ENCODE results near the gene OR7G3. TPM values are rescaled to one million over a fixed set of nuclear protein-coding genes. Genes with fewer than 3 reads are reported as not detected.

The OR7G3 gene
- total and polyA plus RNA-seq, 4 experiments from 2014 or later = not detected

- no peak within 1 kb of the TSS for H3K4me3 ChIP-seq (ENCODE audit: low read length in 2 of 2)
- Mint-ChIP-seq H3K9me3 (peaks cover 0 to 2% (median 0%) of the 10 kb centered on the region in 8 donors), H3K27ac (peak within 1 kb of the TSS in 2 of 7 donors; percentile 30 to 55), H3K36me3 (no peaks in the 10 kb centered on the region), H3K4me1 (peaks cover 0 to 1% (median 0%) of the 10 kb centered on the region in 4 donors), H3K27me3 (peaks cover 10 to 14% of the 10 kb centered on the region in 2 donors), H3K4me3 (no peak within 1 kb of the TSS)
- DNase-seq = no peak
- H3K27ac ChIP-seq (ENCODE audit: low read depth, low read length) = no peak within 1 kb of the TSS
- H3K36me3 ChIP-seq (ENCODE audit: insufficient read depth, low read length) = no peaks in the 10 kb centered on the region
- H3K9me3 ChIP-seq (ENCODE audit: control insufficient read depth in 1 of 2, low read length in 2 of 2) = no peaks in the 10 kb centered on the region
- H3K4me1 ChIP-seq (ENCODE audit: insufficient read depth, low read length) = no peaks in the 10 kb centered on the region
- ChIA-PET CTCF (ENCODE audit: partially characterized antibody) (no interaction called here), POLR2A (ENCODE audit: partially characterized antibody) (no interaction called here)
- H3K27me3 ChIP-seq (ENCODE audit: insufficient read depth, low read length) = no peaks in the 10 kb centered on the region
- intact Hi-C loops (cut with micrococcal nuclease) = no loop called here
Observed at GRCh38 chr19:9115307-9115813, 11.4 kb downstream of the OR7G3 start, which contains the start of gene OR7G1. Gene OR7G1, minus strand, starts transcription at chr19:9115763. Its CDS starts 0 bp downstream, at chr19:9115763.

DNA sequence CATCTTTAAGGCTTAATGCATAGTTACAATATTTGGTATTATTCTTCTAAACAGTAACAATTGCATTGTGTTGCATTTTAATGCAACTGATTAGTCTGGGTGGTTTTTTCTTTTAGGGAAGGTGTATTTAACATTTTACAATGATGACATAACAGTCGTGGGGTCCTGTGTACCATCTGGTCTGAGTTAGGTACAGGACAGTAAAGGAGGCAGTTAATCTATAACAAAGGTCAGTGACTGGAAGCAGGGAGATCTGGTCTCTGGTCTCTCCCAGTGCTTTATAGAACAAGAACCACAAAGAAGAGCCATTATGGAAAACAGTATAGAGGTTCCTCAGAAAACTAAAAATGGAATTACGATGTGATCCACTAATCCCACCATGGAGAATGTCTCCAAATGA, 16.8 kb downstream of the OR7G3 start:
- Mint-ChIP-seq H3K36me3 (no peaks in the 10 kb centered on the region), H3K4me1 (peaks cover 0 to 4% (median 0%) of the 10 kb centered on the region in 4 donors), H3K27me3 (peaks cover 9 to 16% of the 10 kb centered on the region in 2 donors), H3K27ac (no peak overlapping the region), H3K9me3 (peaks cover 0 to 2% (median 0%) of the 10 kb centered on the region in 8 donors), H3K4me3 (no peak overlapping the region)
- Histone ChIP-seq H3K9me3 (ENCODE audit: control insufficient read depth in 1 of 2, low read length in 2 of 2) (no peaks in the 10 kb centered on the region), H3K36me3 (ENCODE audit: insufficient read depth, low read length) (no peaks in the 10 kb centered on the region), H3K27me3 (ENCODE audit: insufficient read depth, low read length) (no peaks in the 10 kb centered on the region), H3K4me1 (ENCODE audit: insufficient read depth, low read length) (no peaks in the 10 kb centered on the region), H3K27ac (ENCODE audit: low read depth, low read length) (no peak overlapping the region), H3K4me3 (ENCODE audit: low read length in 2 of 2) (no peak overlapping the region)
- intact Hi-C loops (cut with micrococcal nuclease) = no loop called here
- ChIA-PET CTCF (ENCODE audit: partially characterized antibody) (no interaction called here), POLR2A (ENCODE audit: partially characterized antibody) (no interaction called here)
- no peak for DNase-seq

GRCh38 chr19:9107375-9107774, 19.4 kb downstream of the OR7G3 start, which contains the start of gene OR7G2:
Gene OR7G2, minus strand, starts transcription at chr19:9107475. Its CDS starts 4,232 bp downstream, at chr19:9103243.
- H3K9me3 Mint-ChIP-seq = no peaks in the 10 kb centered on the region
- peaks cover 8 to 17% of the 10 kb centered on the region in 2 donors for H3K27me3 Mint-ChIP-seq
- H3K4me3 Mint-ChIP-seq = no peak within 1 kb of the TSS
- Histone ChIP-seq H3K27ac (ENCODE audit: low read depth, low read length) (no peak within 1 kb of the TSS), H3K4me1 (ENCODE audit: insufficient read depth, low read length) (no peaks in the 10 kb centered on the region), H3K36me3 (ENCODE audit: insufficient read depth, low read length) (no peaks in the 10 kb centered on the region), H3K27me3 (ENCODE audit: insufficient read depth, low read length) (no peaks in the 10 kb centered on the region), H3K9me3 (ENCODE audit: control insufficient read depth in 1 of 2, low read length in 2 of 2) (no peaks in the 10 kb centered on the region), H3K4me3 (ENCODE audit: low read length in 2 of 2) (no peak within 1 kb of the TSS)
- intact Hi-C loops (cut with micrococcal nuclease) = no loop called here
- ChIA-PET POLR2A (ENCODE audit: partially characterized antibody) (no interaction called here), CTCF (ENCODE audit: partially characterized antibody) (no interaction called here)
- H3K27ac Mint-ChIP-seq = no peak within 1 kb of the TSS
- no peak for DNase-seq
- no peaks in the 10 kb centered on the region for H3K36me3 Mint-ChIP-seq
- H3K4me1 Mint-ChIP-seq = peaks cover 0 to 4% (median 0%) of the 10 kb centered on the region in 4 donors

GRCh38 chr19:9086761-9087160, 40.0 kb downstream of the OR7G3 start, which contains the start of gene OR1M1:
Gene OR1M1, plus strand, starts transcription at chr19:9087061. Its CDS starts 6,184 bp downstream, at chr19:9093245.
- Mint-ChIP-seq H3K4me1 (no peaks in the 10 kb centered on the region), H3K36me3 (no peaks in the 10 kb centered on the region), H3K27ac (peak within 1 kb of the TSS in 1 of 7 donors; percentile 29), H3K4me3 (no peak within 1 kb of the TSS), H3K9me3 (no peaks in the 10 kb centered on the region), H3K27me3 (peaks cover 9 to 25% of the 10 kb centered on the region in 2 donors)
- H3K27me3 ChIP-seq (ENCODE audit: insufficient read depth, low read length) = no peaks in the 10 kb centered on the region
- no peaks in the 10 kb centered on the region for H3K36me3 ChIP-seq (ENCODE audit: insufficient read depth, low read length)
- no peak within 1 kb of the TSS for H3K4me3 ChIP-seq (ENCODE audit: low read length in 2 of 2)
- CTCF ChIA-PET (ENCODE audit: partially characterized antibody) = no interaction called here
- DNase-seq = no peak
- intact Hi-C loops (cut with micrococcal nuclease) = no loop called here
- no peak within 1 kb of the TSS for H3K27ac ChIP-seq (ENCODE audit: low read depth, low read length)
- no peaks in the 10 kb centered on the region for H3K4me1 ChIP-seq (ENCODE audit: insufficient read depth, low read length)
- POLR2A ChIA-PET (ENCODE audit: partially characterized antibody) = no interaction called here
- no peaks in the 10 kb centered on the region for H3K9me3 ChIP-seq (ENCODE audit: control insufficient read depth in 1 of 2, low read length in 2 of 2)

DNA sequence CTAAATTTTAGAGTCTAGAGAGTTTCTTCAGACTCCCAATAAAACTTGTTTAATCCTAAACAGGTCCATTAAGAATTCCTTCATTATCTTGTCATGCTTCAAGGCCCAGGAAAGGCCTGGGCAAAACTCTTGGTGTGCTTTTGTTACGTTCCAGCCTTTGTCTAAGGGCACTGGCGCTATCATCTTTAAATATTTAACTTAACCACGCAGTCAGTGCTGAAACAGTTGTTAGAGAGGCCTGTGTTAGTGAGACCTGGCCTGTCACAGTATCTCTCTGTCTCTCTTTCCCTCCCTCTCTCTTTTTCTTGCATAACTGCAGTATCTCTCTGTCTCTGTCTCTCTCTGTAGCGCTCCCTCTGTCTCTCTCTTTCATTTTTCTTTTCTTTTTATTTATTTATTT, 48.1 kb downstream of the OR7G3 start:
- intact Hi-C loops (cut with micrococcal nuclease) = no loop called here
- CTCF ChIA-PET (ENCODE audit: partially characterized antibody) = interaction anchor here (0.6 kb wide), 1 partner anchor 484 kb away, joined by 3 read pairs; no protein-coding TSS in a partner anchor
- POLR2A ChIA-PET (ENCODE audit: partially characterized antibody) = no interaction called here

GRCh38 chr19:9076901-9077300, 49.8 kb downstream of the OR7G3 start:
- Histone ChIP-seq H3K4me3 (ENCODE audit: low read length in 2 of 2) (no peak overlapping the region), H3K9me3 (ENCODE audit: control insufficient read depth in 1 of 2, low read length in 2 of 2) (no peaks in the 10 kb centered on the region), H3K4me1 (ENCODE audit: insufficient read depth, low read length) (no peaks in the 10 kb centered on the region), H3K36me3 (ENCODE audit: insufficient read depth, low read length) (no peaks in the 10 kb centered on the region), H3K27ac (ENCODE audit: low read depth, low read length) (no peak overlapping the region), H3K27me3 (ENCODE audit: insufficient read depth, low read length) (no peaks in the 10 kb centered on the region)
- no peak for DNase-seq
- peaks cover 0 to 5% (median 0%) of the 10 kb centered on the region in 4 donors for H3K4me1 Mint-ChIP-seq
- H3K4me3 Mint-ChIP-seq = no peak overlapping the region
- intact Hi-C loops (cut with micrococcal nuclease) = no loop called here
- H3K27me3 Mint-ChIP-seq = peaks cover 0 to 2% of the 10 kb centered on the region in 2 donors
- no peak overlapping the region for H3K27ac Mint-ChIP-seq
- H3K36me3 Mint-ChIP-seq = no peaks in the 10 kb centered on the region
- H3K9me3 Mint-ChIP-seq = no peaks in the 10 kb centered on the region
- POLR2A ChIA-PET (ENCODE audit: partially characterized antibody) = no interaction called here
- CTCF ChIA-PET (ENCODE audit: partially characterized antibody) = no interaction called here

More for the DNA sequence above, 48.1 kb downstream of the OR7G3 start:
- Histone ChIP-seq H3K4me1 (ENCODE audit: insufficient read depth, low read length) (no peaks in the 10 kb centered on the region), H3K9me3 (ENCODE audit: control insufficient read depth in 1 of 2, low read length in 2 of 2) (no peaks in the 10 kb centered on the region), H3K4me3 (ENCODE audit: low read length in 2 of 2) (no peak overlapping the region), H3K27ac (ENCODE audit: low read depth, low read length) (no peak overlapping the region), H3K27me3 (ENCODE audit: insufficient read depth, low read length) (no peaks in the 10 kb centered on the region), H3K36me3 (ENCODE audit: insufficient read depth, low read length) (no peaks in the 10 kb centered on the region)
- Mint-ChIP-seq H3K27me3 (peaks cover 0 to 2% of the 10 kb centered on the region in 2 donors), H3K4me3 (no peak overlapping the region), H3K27ac (no peak overlapping the region), H3K4me1 (peaks cover 0 to 5% (median 0%) of the 10 kb centered on the region in 4 donors), H3K36me3 (no peaks in the 10 kb centered on the region), H3K9me3 (no peaks in the 10 kb centered on the region)
- DNase-seq = no peak
